CD4-positive, alpha-beta memory T cell (primary cell): ENCODE measurements around the gene GFOD2. TPM values are rescaled to one million over a fixed set of nuclear protein-coding genes. Genes with fewer than 3 reads are reported as not detected.
A peak's percentile ranks its signal among the peaks of the same experiment; 100 is the strongest.

ENCODE experiments used
- CTCF ChIA-PET: fragments of 350-600 bp; sonication (Branson Sonifier 250); formaldehyde crosslinking; loops from one replicate; lab custom pipeline; 2021; ENCODE audit warnings: inconsistent platforms; ENCODE audit not compliant: partially characterized antibody; lab: Charles Lee
- POLR2A ChIA-PET: fragments of 350-600 bp; sonication (Branson Sonifier 250); formaldehyde crosslinking; loops from one replicate; lab custom pipeline; 2021; ENCODE audit not compliant: partially characterized antibody; lab: Charles Lee
- DNase-seq, 5 donors: peaks; one replicate each; pipeline versions ENCODE4 v3.0.0 to v3.0.0-alpha.2; 2020 to 2022; ENCODE audit warnings: mixed read lengths in 1 of 5
- H3K27ac ChIP-seq: one replicate; pipeline ENCODE4 v1.7.0; 2013; ENCODE audit warnings: low read depth, low read length
- H3K27me3 ChIP-seq: 2 replicates; pipeline ENCODE4 v1.7.0; 2013; ENCODE audit warnings: mild to moderate bottlenecking, low read length, moderate library complexity; ENCODE audit not compliant: insufficient read depth
- H3K36me3 ChIP-seq: 2 replicates; pipeline ENCODE4 v1.7.0; 2013; ENCODE audit warnings: mild to moderate bottlenecking, low read length, moderate library complexity; ENCODE audit not compliant: insufficient read depth
- H3K4me1 ChIP-seq: 2 replicates; pipeline ENCODE4 v1.7.0; 2013; ENCODE audit warnings: mild to moderate bottlenecking, low read length, moderate library complexity; ENCODE audit not compliant: insufficient read depth
- H3K4me3 ChIP-seq, 2 donors: one replicate each; pipeline ENCODE4 v1.7.0; 2013; ENCODE audit warnings: low read length in 2 of 2, mild to moderate bottlenecking in 1 of 2
- H3K9me3 ChIP-seq, 2 donors: one replicate each; pipeline ENCODE4 v1.7.0; 2013; ENCODE audit warnings: low read length in 2 of 2, control low read depth in 1 of 2; ENCODE audit not compliant: control insufficient read depth in 1 of 2
- H3K27ac Mint-ChIP-seq, 7 donors: one replicate each; pipeline ENCODE4 v1.8.0; 2020 to 2021; ENCODE audit warnings: mixed read lengths in 7 of 7, mild to moderate bottlenecking in 6 of 7, inconsistent platforms in 3 of 7, moderate library complexity in 3 of 7
- H3K27me3 Mint-ChIP-seq, 2 donors: one replicate each; pipeline ENCODE4 v1.8.0; 2020 to 2021; ENCODE audit warnings: mixed read lengths in 2 of 2
- H3K36me3 Mint-ChIP-seq, 2 donors: one replicate each; pipeline ENCODE4 v1.8.0; 2020 to 2021; ENCODE audit warnings: mixed read lengths in 2 of 2, inconsistent platforms in 1 of 2, mild to moderate bottlenecking in 1 of 2
- H3K4me1 Mint-ChIP-seq, 4 donors: one replicate each; pipeline ENCODE4 v1.8.0; 2020 to 2021; ENCODE audit warnings: mixed read lengths in 4 of 4, mild to moderate bottlenecking in 1 of 4
- H3K4me3 Mint-ChIP-seq, 8 donors: one replicate each; pipeline ENCODE4 v1.8.0; 2020 to 2021; ENCODE audit warnings: mixed read lengths in 8 of 8, mild to moderate bottlenecking in 7 of 8, moderate library complexity in 6 of 8, inconsistent platforms in 3 of 8
- H3K9me3 Mint-ChIP-seq, 8 donors: one replicate each; pipeline ENCODE4 v1.8.0; 2020 to 2021; ENCODE audit warnings: mixed read lengths in 8 of 8, mild to moderate bottlenecking in 5 of 8, inconsistent platforms in 3 of 8, moderate library complexity in 1 of 8
- intact Hi-C: fragments of 100-400 bp; cut with micrococcal nuclease; formaldehyde crosslinking; loops from one replicate; pipeline ENCODE4 v1.15.1; 2023
- polyA plus RNA-seq, 2 donors: library from polyadenylated mRNA; unstranded; fragments of 300-500 nt; fragmentation: Illumina TruSeq; gene quantifications; one replicate each; pipeline ENCODE4 v1.2.3, GENCODE V29; 2021
- total RNA-seq, 2 experiments: library from RNA; stranded (reverse); gene quantifications; one replicate each; pipeline ENCODE4 v1.2.3, GENCODE V29; 2021

GFOD2 gene
- total and polyA plus RNA-seq, 4 experiments from 2014 or later = 10.8 to 19.8 (median 18.6) TPM

- no peaks in the 10 kb centered on the region for H3K27me3 ChIP-seq
- intact Hi-C loops = no loop called here
- Mint-ChIP-seq H3K27ac (peak overlapping the region in 2 of 7 donors; percentile 36 to 70), H3K4me3 (no peak overlapping the region), H3K9me3 (no peaks in the 10 kb centered on the region), H3K36me3 (peaks cover 22 to 52% of the 10 kb centered on the region in 2 donors), H3K27me3 (no peaks in the 10 kb centered on the region), H3K4me1 (no peaks in the 10 kb centered on the region)
- no peak overlapping the region for H3K4me3 ChIP-seq
- POLR2A ChIA-PET = no interaction called here
- H3K4me1 ChIP-seq = no peaks in the 10 kb centered on the region
- no peak overlapping the region for H3K27ac ChIP-seq
- no peaks in the 10 kb centered on the region for H3K9me3 ChIP-seq
- CTCF ChIA-PET = interaction anchor here (1.0 kb wide), 1 partner anchor 89 kb away, joined by 3 read pairs; no protein-coding TSS in a partner anchor
- DNase-seq = no peak
- H3K36me3 ChIP-seq = peaks cover 38% of the 10 kb centered on the region
These were observed 7.3 kb upstream of the GFOD2 start for GRCh38 chr16:67726106-67727034.

DNA sequence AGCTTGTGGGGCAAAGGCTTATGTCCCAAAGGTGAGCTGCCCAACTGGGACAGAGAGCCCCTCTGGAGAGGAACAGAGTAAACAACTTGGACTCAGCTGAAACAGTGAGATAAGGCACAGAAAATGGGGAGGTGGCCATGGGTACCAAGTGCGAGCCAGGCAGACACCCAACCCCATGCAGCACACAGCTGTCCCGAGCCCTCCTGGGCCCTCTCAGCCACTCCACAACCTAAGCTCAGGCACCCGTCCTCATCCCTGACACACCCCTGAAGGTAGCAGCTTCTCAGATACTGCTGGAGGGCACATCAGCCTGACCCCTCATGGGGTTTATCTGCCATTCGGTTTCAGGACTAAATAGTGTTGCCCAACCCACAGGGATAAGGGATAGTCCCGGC, 4.8 kb upstream of the GFOD2 start:
- Mint-ChIP-seq H3K27ac (no peak overlapping the region), H3K4me1 (peaks cover 12 to 22% (median 17%) of the 10 kb centered on the region in 4 donors), H3K36me3 (peaks cover 12 to 36% of the 10 kb centered on the region in 2 donors), H3K4me3 (no peak overlapping the region), H3K9me3 (no peaks in the 10 kb centered on the region), H3K27me3 (no peaks in the 10 kb centered on the region)
- ChIA-PET POLR2A (no interaction called here), CTCF (interaction anchor here (0.8 kb wide), 1 partner anchor 93 kb away, joined by 4 read pairs; no protein-coding TSS in a partner anchor)
- H3K27ac ChIP-seq = no peak overlapping the region
- intact Hi-C loops = no loop called here
- peaks cover 13% of the 10 kb centered on the region for H3K36me3 ChIP-seq
- H3K27me3 ChIP-seq = no peaks in the 10 kb centered on the region
- H3K4me3 ChIP-seq = no peak overlapping the region
- DNase-seq = no peak
- H3K4me1 ChIP-seq = peaks cover 10% of the 10 kb centered on the region
- H3K9me3 ChIP-seq = no peaks in the 10 kb centered on the region

DNA sequence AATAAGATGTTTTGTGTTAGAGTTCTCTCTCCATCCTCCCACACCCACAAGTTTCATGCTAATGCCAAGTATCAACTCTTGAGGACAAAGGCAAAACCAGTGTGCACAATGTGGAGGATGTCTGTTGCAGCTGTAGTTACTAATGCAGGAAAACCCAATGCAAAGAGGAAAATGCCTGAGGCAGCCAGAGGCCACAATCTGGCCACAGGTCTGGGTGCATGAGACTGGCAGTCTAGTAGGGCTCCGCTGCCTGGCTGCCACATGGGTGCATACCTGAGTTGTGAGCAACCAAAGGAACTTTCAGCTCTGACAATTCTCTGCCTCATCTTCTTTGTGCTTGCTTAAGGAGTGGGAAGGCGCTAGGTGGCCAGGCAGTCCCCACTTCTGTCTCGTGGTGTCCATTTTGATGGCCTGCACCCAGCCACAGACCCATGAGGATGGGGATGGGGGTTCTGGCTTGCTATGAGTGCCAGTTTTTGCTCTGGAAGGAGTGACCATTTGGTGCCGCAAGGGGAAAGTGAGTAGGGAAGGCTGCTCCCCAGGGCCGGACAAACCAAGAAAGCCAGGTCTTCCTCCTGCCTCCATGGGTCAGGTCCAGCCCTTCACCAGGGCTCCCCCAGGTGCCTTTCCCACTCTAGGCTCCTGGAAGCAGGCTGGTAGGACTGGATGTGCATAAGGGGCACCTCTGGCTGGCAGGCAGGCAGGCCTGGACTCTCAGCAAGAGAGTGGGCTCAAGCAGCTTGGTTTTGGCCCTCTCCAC, 4.2 kb upstream of the GFOD2 start:
- peaks cover 8% of the 10 kb centered on the region for H3K36me3 ChIP-seq
- peaks cover 15% of the 10 kb centered on the region for H3K4me1 ChIP-seq
- Mint-ChIP-seq H3K4me1 (peaks cover 16 to 28% (median 22%) of the 10 kb centered on the region in 4 donors), H3K36me3 (peaks cover 12 to 31% of the 10 kb centered on the region in 2 donors), H3K27me3 (no peaks in the 10 kb centered on the region), H3K4me3 (no peak overlapping the region), H3K9me3 (no peaks in the 10 kb centered on the region), H3K27ac (no peak overlapping the region)
- DNase-seq = no peak
- intact Hi-C loops = no loop called here
- H3K27me3 ChIP-seq = no peaks in the 10 kb centered on the region
- POLR2A ChIA-PET = no interaction called here
- CTCF ChIA-PET = no interaction called here
- no peaks in the 10 kb centered on the region for H3K9me3 ChIP-seq
- H3K27ac ChIP-seq = no peak overlapping the region
- H3K4me3 ChIP-seq = no peak overlapping the region

DNA sequence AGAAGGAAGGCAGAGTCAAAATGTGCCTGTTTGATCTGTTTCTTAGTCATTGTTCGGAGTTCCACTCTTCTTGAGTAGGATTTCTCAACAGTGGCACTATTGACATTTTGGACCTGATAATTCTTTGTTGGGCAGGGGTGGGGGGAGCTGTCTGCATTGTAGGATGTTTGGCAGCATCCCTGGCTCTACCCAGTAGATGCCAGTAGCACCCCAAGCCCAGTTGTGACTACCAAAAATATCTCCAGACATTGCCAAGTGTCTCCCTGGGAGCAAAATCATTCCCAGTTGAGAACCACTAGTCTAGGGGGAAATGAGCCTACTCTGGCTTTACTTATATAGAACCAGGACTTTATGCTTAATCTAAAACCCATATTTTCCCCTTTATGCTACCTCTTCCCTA, 1.1 kb upstream of the GFOD2 start:
- H3K36me3 Mint-ChIP-seq = peaks cover 5 to 20% of the 10 kb centered on the region in 2 donors
- peaks cover 29 to 50% (median 37%) of the 10 kb centered on the region in 4 donors for H3K4me1 Mint-ChIP-seq
- intact Hi-C loops = no loop called here
- no peaks in the 10 kb centered on the region for H3K27me3 ChIP-seq
- peak overlapping the region; percentile 94 to 99 (median 97) for H3K4me3 Mint-ChIP-seq
- peaks cover 27% of the 10 kb centered on the region for H3K4me1 ChIP-seq
- H3K4me3 ChIP-seq = peak overlapping the region; percentile 69 to 81
- H3K9me3 ChIP-seq = no peaks in the 10 kb centered on the region
- ChIA-PET POLR2A (interaction anchor here (1.0 to 3.0 kb wide), 12 partner anchors 8 to 216 kb away, joined by 3 to 15 read pairs (median 5); partner anchors contain the start of genes C16orf86, CTCF, ENKD1 and PSMB10), CTCF (interaction anchor here (0.9 to 3.6 kb wide), 5 partner anchors 9 to 199 kb away, joined by 3 to 25 read pairs (median 8); no protein-coding TSS in a partner anchor)
- peak overlapping the region; percentile 89 to 100 (median 98) for H3K27ac Mint-ChIP-seq
- H3K27me3 Mint-ChIP-seq = no peaks in the 10 kb centered on the region
- H3K27ac ChIP-seq = peak overlapping the region; percentile 83
- no peaks in the 10 kb centered on the region for H3K9me3 Mint-ChIP-seq
- H3K36me3 ChIP-seq = no peaks in the 10 kb centered on the region
- DNase-seq = no peak

GRCh38 chr16:67719778-67720144, 645 bp upstream of the GFOD2 start:
- Histone ChIP-seq H3K4me3 (peak overlapping the region; percentile 69 to 81), H3K27me3 (no peaks in the 10 kb centered on the region), H3K9me3 (no peaks in the 10 kb centered on the region), H3K27ac (peak overlapping the region; percentile 83), H3K4me1 (peaks cover 27% of the 10 kb centered on the region), H3K36me3 (no peaks in the 10 kb centered on the region)
- Mint-ChIP-seq H3K4me3 (peak overlapping the region; percentile 94 to 99 (median 97)), H3K36me3 (peaks cover 0 to 17% of the 10 kb centered on the region in 2 donors), H3K9me3 (no peaks in the 10 kb centered on the region), H3K27ac (peak overlapping the region; percentile 89 to 100 (median 98)), H3K27me3 (no peaks in the 10 kb centered on the region), H3K4me1 (peaks cover 29 to 50% (median 39%) of the 10 kb centered on the region in 4 donors)
- CTCF ChIA-PET = interaction anchor here (0.6 to 3.6 kb wide), 8 partner anchors 32 to 238 kb away, joined by 3 to 25 read pairs (median 5); partner anchors contain the start of genes ACD, ATP6V0D1, RANBP10 and TSNAXIP1
- no peak for DNase-seq
- intact Hi-C loops = loop anchor here (1.0 to 5.0 kb wide), 3 partner anchors 57 to 157 kb away; partner anchors contain the start of genes ACD, CTCF, PARD6A and RANBP10
- POLR2A ChIA-PET = interaction anchor here (0.9 to 3.0 kb wide), 23 partner anchors 9 to 365 kb away, joined by 3 to 15 read pairs (median 6); partner anchors contain the start of genes ACD, C16orf86, CARMIL2 and CTCF

DNA sequence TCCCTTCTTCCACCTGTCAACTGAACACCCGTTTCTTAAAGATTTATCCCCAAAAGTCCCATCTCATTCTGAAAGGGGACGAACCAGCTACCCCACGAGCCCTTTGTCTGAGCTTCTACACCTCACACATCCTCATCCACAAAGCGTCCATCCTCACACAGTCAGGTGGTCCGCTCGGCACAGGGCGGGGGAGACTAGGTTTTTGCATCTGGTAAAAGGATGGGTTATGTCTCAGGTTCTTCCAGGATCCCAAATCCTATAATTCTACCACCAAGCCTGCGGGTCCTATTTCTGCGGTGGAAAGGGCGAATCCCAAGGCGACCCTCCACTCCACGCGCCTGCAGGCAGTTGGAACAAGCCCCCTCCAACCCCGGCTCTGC, 458 bp downstream of the GFOD2 start:
- Histone ChIP-seq H3K4me1 (peaks cover 27% of the 10 kb centered on the region), H3K4me3 (peak overlapping the region; percentile 69 to 81), H3K36me3 (no peaks in the 10 kb centered on the region), H3K27me3 (no peaks in the 10 kb centered on the region), H3K27ac (peak overlapping the region; percentile 83), H3K9me3 (no peaks in the 10 kb centered on the region)
- DNase-seq = peak in 1 of 5 donors; percentile 22
- CTCF ChIA-PET = interaction anchor here (0.7 to 3.6 kb wide), 9 partner anchors 46 to 237 kb away, joined by 4 to 25 read pairs (median 7); partner anchors contain the start of genes ACD, ATP6V0D1, CARMIL2 and RANBP10
- peaks cover 30 to 54% (median 42%) of the 10 kb centered on the region in 4 donors for H3K4me1 Mint-ChIP-seq
- H3K9me3 Mint-ChIP-seq = no peaks in the 10 kb centered on the region
- POLR2A ChIA-PET = interaction anchor here (0.9 to 3.0 kb wide), 20 partner anchors 10 to 366 kb away, joined by 3 to 15 read pairs (median 6); partner anchors contain the start of genes ACD, C16orf86, CARMIL2 and CTCF
- H3K27me3 Mint-ChIP-seq = no peaks in the 10 kb centered on the region
- intact Hi-C loops = loop anchor here (1.0 to 5.0 kb wide), 3 partner anchors 56 to 156 kb away; partner anchors contain the start of genes ACD, CTCF, PARD6A and RANBP10
- peak overlapping the region; percentile 94 to 99 (median 97) for H3K4me3 Mint-ChIP-seq
- H3K36me3 Mint-ChIP-seq = peaks cover 0 to 16% of the 10 kb centered on the region in 2 donors
- peak overlapping the region in 6 of 7 donors; percentile 77 to 98 (median 87) for H3K27ac Mint-ChIP-seq
